SU-DHL-6 (cell line): ENCODE measurements around the gene SREBF2.

Experiments used
- CTCF ChIP-seq: fragments of 200-600 bp; sonication (generic); IDR thresholded peaks from one replicate; pipeline ENCODE4 v1.5.1; 2017; ENCODE audit warnings: antibody characterized with exemption, mild to moderate bottlenecking, low read length, moderate library complexity; ENCODE audit not compliant: insufficient read depth, poor library complexity, severe bottlenecking
- EZH2phosphoT487 ChIP-seq: fragments of 200-600 bp; sonication (generic), shearing (Covaris generic); conservative IDR thresholded peaks from 2 replicates; pipeline ENCODE4 v1.6.1; 2018; ENCODE audit warnings: mild to moderate bottlenecking, antibody characterized with exemption, low read length, moderate library complexity, mixed read lengths

GRCh38 chr22:41844036-41844435 lies 11.1 kb downstream of the SREBF2 start:
- TF ChIP-seq CTCF (no peak), EZH2phosphoT487 (no peak)
